Endodermal cell (in vitro differentiated cells): ENCODE measurements around the gene GPC3. TPM values are rescaled to one million over a fixed set of nuclear protein-coding genes. Genes with fewer than 3 reads are reported as not detected.
A peak's percentile ranks its signal among the peaks of the same experiment; 100 is the strongest.

ENCODE experiments used
- DNase-seq: peaks from one replicate; pipeline ENCODE4 v3.0.0-alpha.2; 2017
- H3K27ac ChIP-seq: 2 replicates; pipeline ENCODE4 v1.5.1; 2013; ENCODE audit warnings: mild to moderate bottlenecking, low read depth, low read length, moderate library complexity
- H3K27me3 ChIP-seq: 2 replicates; pipeline ENCODE4 v1.6.1; 2013; ENCODE audit warnings: mild to moderate bottlenecking, low read length, moderate library complexity; ENCODE audit not compliant: insufficient read depth, control insufficient read depth, poor library complexity, severe bottlenecking
- H3K36me3 ChIP-seq: 2 replicates; pipeline ENCODE4 v1.7.0; 2013; ENCODE audit warnings: mild to moderate bottlenecking, low read length, moderate library complexity; ENCODE audit not compliant: control insufficient read depth, insufficient read depth
- H3K4me1 ChIP-seq: one replicate; pipeline ENCODE4 v1.7.0; 2013; ENCODE audit warnings: low read length; ENCODE audit not compliant: control insufficient read depth, insufficient read depth
- H3K4me3 ChIP-seq: 2 replicates; pipeline ENCODE4 v1.5.1; 2013; ENCODE audit warnings: mild to moderate bottlenecking, low read length, moderate library complexity
- H3K9ac ChIP-seq: 2 replicates; pipeline ENCODE4 v1.6.1; 2013; ENCODE audit warnings: mild to moderate bottlenecking, low read length, moderate library complexity; ENCODE audit not compliant: poor library complexity, severe bottlenecking; ENCODE audit errors: extremely low read depth
- H3K9me3 ChIP-seq: 2 replicates; pipeline ENCODE4 v1.6.1; 2013; ENCODE audit warnings: mild to moderate bottlenecking, low read length, moderate library complexity; ENCODE audit not compliant: control insufficient read depth
- H3K27ac Mint-ChIP-seq: 2 replicates; pipeline ENCODE4 v1.8.0; 2020; ENCODE audit warnings: mixed read lengths
- H3K27me3 Mint-ChIP-seq: 2 replicates; pipeline ENCODE4 v1.8.0; 2021; ENCODE audit warnings: mild to moderate bottlenecking, mixed read lengths; ENCODE audit not compliant: insufficient read depth
- H3K36me3 Mint-ChIP-seq: 2 replicates; pipeline ENCODE4 v1.8.0; 2020; ENCODE audit warnings: low read depth, mixed read lengths
- H3K4me1 Mint-ChIP-seq: 2 replicates; pipeline ENCODE4 v1.8.0; 2020; ENCODE audit warnings: mixed read lengths
- H3K4me3 Mint-ChIP-seq: 2 replicates; pipeline ENCODE4 v1.8.0; 2020; ENCODE audit warnings: mild to moderate bottlenecking, moderate library complexity, mixed read lengths
- H3K9me3 Mint-ChIP-seq: 2 replicates; pipeline ENCODE4 v1.8.0; 2020; ENCODE audit warnings: mild to moderate bottlenecking, mixed read lengths
- WGBS, 2 experiments: methylation state at CpG; one replicate each; pipeline versions ENCODE4 v1.1.5 to v1.1.7; 2013; ENCODE audit warnings: missing lambda C conversion rate in 2 of 2, mixed read lengths in 1 of 2; ENCODE audit not compliant: insufficient coverage in 1 of 2, insufficient read length in 1 of 2; 5-methylcytosine and 5-hydroxymethylcytosine counted together
- total RNA-seq, 2 donors: library from RNA; stranded (reverse); fragmentation: NEBNext Ultra II Directional in 1 of 2; extraction: Animal tissue kit (Norgen Biotek cat#: 25700) in 1 of 2; gene quantifications; 2 replicates in 1 of 2; 3 replicates in 1 of 2; pipeline ENCODE4 v1.2.1, GENCODE V29; 2021
- TF ChIP-seq, protein P1 (sequence below): fragments of 200-600 bp; sonication (generic); conservative IDR thresholded peaks from 2 replicates; pipeline ENCODE4 v1.5.0; 2021; ENCODE audit warnings: antibody characterized with exemption, mild to moderate bottlenecking

The GPC3 gene
- total RNA-seq, 2 donors from 2014 or later: 39.5 to 125 TPM

DNA sequence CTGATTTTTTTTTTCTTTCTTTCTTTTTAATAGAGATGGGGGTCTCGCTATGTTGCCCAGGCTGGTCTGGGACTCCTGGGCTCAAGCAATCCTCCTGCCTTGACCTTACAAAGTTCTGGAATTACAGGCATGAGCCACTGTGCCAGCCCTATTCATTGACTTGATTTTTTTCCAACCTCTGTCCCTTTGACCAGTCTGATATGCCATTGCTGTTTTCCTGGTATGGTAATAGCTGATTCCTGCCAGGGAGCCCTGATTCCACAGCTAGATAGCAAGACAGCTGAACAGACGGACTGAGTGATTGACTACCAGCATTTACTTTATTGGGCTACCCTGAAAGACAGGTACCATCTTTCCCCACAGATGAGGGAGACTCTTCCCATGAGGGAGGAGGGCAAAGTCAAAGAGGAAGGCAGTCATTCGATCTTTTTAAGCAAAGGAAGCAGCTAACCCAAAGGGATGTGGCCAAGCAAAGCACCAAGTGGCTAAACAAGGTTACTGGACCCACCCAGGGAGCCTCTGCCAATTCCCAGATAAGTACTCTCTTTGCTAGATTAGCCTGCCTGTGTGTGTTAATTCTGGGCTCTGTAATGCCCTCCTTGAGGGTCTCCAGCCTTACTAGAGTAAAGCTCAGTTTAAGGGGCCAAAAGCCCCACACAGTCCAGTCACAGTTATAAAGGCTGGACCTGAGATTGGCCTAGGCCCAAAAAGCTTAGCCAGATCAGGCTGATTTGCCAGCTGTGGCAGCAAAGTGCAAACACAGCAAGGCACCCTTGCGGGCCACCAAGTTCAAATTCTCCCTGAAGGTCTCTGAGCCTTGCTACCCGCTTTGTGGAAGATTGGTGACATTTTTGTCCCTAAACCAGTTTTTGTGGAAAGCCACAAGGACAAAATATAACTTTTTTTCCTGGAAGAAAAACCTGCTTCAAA, 377.7 kb downstream of the GPC3 start:
- H3K4me3 ChIP-seq: no peak overlapping the region
- Mint-ChIP-seq H3K9me3 (no peaks in the 10 kb centered on the region), H3K36me3 (no peaks in the 10 kb centered on the region), H3K27me3 (no peaks in the 10 kb centered on the region), H3K4me3 (no peak overlapping the region), H3K4me1 (peaks cover 8% of the 10 kb centered on the region), H3K27ac (no peak overlapping the region)
- TF ChIP-seq, protein P1, sequence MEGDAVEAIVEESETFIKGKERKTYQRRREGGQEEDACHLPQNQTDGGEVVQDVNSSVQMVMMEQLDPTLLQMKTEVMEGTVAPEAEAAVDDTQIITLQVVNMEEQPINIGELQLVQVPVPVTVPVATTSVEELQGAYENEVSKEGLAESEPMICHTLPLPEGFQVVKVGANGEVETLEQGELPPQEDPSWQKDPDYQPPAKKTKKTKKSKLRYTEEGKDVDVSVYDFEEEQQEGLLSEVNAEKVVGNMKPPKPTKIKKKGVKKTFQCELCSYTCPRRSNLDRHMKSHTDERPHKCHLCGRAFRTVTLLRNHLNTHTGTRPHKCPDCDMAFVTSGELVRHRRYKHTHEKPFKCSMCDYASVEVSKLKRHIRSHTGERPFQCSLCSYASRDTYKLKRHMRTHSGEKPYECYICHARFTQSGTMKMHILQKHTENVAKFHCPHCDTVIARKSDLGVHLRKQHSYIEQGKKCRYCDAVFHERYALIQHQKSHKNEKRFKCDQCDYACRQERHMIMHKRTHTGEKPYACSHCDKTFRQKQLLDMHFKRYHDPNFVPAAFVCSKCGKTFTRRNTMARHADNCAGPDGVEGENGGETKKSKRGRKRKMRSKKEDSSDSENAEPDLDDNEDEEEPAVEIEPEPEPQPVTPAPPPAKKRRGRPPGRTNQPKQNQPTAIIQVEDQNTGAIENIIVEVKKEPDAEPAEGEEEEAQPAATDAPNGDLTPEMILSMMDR: peak; percentile 23
- H3K9ac ChIP-seq: no peak overlapping the region
- H3K27me3 ChIP-seq: no peaks in the 10 kb centered on the region
- H3K36me3 ChIP-seq: no peaks in the 10 kb centered on the region
- no peaks in the 10 kb centered on the region for H3K4me1 ChIP-seq
- H3K9me3 ChIP-seq: no peaks in the 10 kb centered on the region
- no peak overlapping the region for H3K27ac ChIP-seq
- 92 to 100% methylated on average over 1 to 5 of the region's 5 CpGs for WGBS, 2 experiments
- DNase-seq: no peak

DNA sequence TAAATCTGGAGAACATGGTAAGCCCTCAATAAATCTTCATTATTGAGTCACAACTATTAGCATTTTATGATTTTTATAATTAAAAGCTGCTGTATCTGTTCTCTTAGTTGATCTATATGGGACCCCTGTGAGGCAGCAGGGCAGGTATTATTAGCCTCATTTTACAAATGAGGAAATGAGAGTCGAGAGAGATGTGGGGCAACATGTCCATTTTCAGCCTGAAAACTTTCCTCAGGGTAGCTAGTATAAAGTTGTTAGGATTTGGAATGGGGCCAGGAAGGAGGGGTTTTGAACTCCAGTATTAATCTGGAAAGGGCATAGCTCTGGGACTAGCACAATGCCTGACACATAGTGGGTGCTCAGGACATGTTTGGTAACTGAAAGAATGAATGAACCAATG, 378.4 kb downstream of the GPC3 start:
- no peak overlapping the region for H3K4me3 ChIP-seq

DNA sequence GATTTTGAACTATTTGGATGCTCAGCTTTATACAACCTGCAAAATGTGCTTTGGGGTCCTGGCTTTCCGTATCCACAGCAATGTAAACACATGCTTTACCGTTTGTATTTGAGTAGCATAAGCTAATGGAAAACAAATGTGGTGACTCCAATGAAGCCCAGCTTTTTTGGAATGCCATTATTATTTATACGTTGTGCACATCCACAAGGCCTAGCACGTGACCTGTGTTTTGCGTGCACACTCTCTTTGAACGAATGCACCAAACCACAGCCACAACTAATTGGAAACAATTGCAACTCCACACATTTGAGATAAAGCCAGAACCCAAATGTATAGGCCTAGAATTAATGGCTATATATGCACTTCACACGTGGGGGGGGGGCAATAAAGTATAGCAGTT, 380.6 kb downstream of the GPC3 start:
- H3K4me1 Mint-ChIP-seq: peaks cover 14% of the 10 kb centered on the region
- no peak overlapping the region for H3K27ac Mint-ChIP-seq

More for the DNA sequence above, 378.4 kb downstream of the GPC3 start:
- Histone ChIP-seq H3K9ac (no peak overlapping the region), H3K27ac (no peak overlapping the region), H3K4me1 (no peaks in the 10 kb centered on the region), H3K27me3 (no peaks in the 10 kb centered on the region), H3K36me3 (no peaks in the 10 kb centered on the region), H3K9me3 (no peaks in the 10 kb centered on the region)
- DNase-seq: no peak
- Mint-ChIP-seq H3K4me3 (no peak overlapping the region), H3K4me1 (peaks cover 8% of the 10 kb centered on the region), H3K36me3 (no peaks in the 10 kb centered on the region), H3K9me3 (no peaks in the 10 kb centered on the region), H3K27me3 (no peaks in the 10 kb centered on the region), H3K27ac (no peak overlapping the region)
- WGBS, 2 experiments: 85% methylated on average over 1 of the region's 1 CpG; no CpG with 5 or more reads in 1 of the 2 experiments
- TF ChIP-seq, protein P1: no peak

More for the DNA sequence above, 380.6 kb downstream of the GPC3 start:
- Histone ChIP-seq H3K4me3 (no peak overlapping the region), H3K36me3 (no peaks in the 10 kb centered on the region), H3K27ac (no peak overlapping the region), H3K9me3 (no peaks in the 10 kb centered on the region), H3K27me3 (no peaks in the 10 kb centered on the region), H3K9ac (no peak overlapping the region), H3K4me1 (no peaks in the 10 kb centered on the region)
- 96 to 100% methylated on average over 2 to 6 of the region's 7 CpGs for whole genome bisulfite sequencing, 2 experiments
- H3K9me3 Mint-ChIP-seq: no peaks in the 10 kb centered on the region
- no peaks in the 10 kb centered on the region for H3K27me3 Mint-ChIP-seq
- TF ChIP-seq, protein P1: no peak
- no peak overlapping the region for H3K4me3 Mint-ChIP-seq
- no peaks in the 10 kb centered on the region for H3K36me3 Mint-ChIP-seq
- DNase-seq: no peak
